GM12878 (cell line): ENCODE results near the gene METTL16.

Source experiments
- CTCF ChIP-seq, 3 experiments: IDR thresholded peaks in 2 of 3; conservative IDR thresholded peaks in 1 of 3; 2 replicates each; pipeline ENCODE4 v1.5.1; 2011; ENCODE audit warnings: low read depth in 3 of 3, low read length in 3 of 3, mild to moderate bottlenecking in 3 of 3, control low read depth in 2 of 3, moderate library complexity in 2 of 3, inconsistent platforms in 1 of 3, mixed read lengths in 1 of 3; ENCODE audit not compliant: control insufficient read depth in 2 of 3, insufficient read depth in 1 of 3; ENCODE audit errors: extremely low read depth in 1 of 3
- ELK1 ChIP-seq: IDR thresholded peaks from 2 replicates; pipeline ENCODE4 v1.6.1; 2012; ENCODE audit warnings: low read depth, low read length, improper control_type of control experiment
- MAX ChIP-seq: IDR thresholded peaks from 2 replicates; pipeline ENCODE4 v1.6.1; 2012; ENCODE audit warnings: low read depth, low read length, improper control_type of control experiment
- NRF1 ChIP-seq: conservative IDR thresholded peaks from 2 replicates; pipeline ENCODE4 v1.6.1; 2011; ENCODE audit warnings: mild to moderate bottlenecking, low read depth, low read length, improper control_type of control experiment
- POLR2A ChIP-seq: IDR thresholded peaks from 2 replicates; pipeline ENCODE4 v1.6.1; 2011; ENCODE audit warnings: low read depth, mild to moderate bottlenecking, low read length
- RCOR1 ChIP-seq: conservative IDR thresholded peaks from 2 replicates; pipeline ENCODE4 v1.6.1; 2012; ENCODE audit warnings: low read depth, low read length, improper control_type of control experiment
- SMC3 ChIP-seq: IDR thresholded peaks from 2 replicates; pipeline ENCODE4 v1.6.1; 2011; ENCODE audit warnings: low read length, improper control_type of control experiment, borderline replicate concordance
- SRF ChIP-seq, 2 experiments: IDR thresholded peaks; 2 replicates each; pipeline ENCODE4 v1.6.1; 2011; ENCODE audit warnings: low read depth in 2 of 2, low read length in 2 of 2, mild to moderate bottlenecking in 1 of 2, moderate library complexity in 1 of 2
- USF2 ChIP-seq: IDR thresholded peaks from 2 replicates; pipeline ENCODE4 v1.6.1; 2011; ENCODE audit warnings: low read depth, low read length, improper control_type of control experiment, borderline replicate concordance
- ZBTB11 ChIP-seq: fragments of 450-650 bp; formaldehyde crosslinking; IDR thresholded peaks from 2 replicates; pipeline ENCODE4 v1.5.0; 2022; ENCODE audit warnings: mild to moderate bottlenecking, missing genetic modification characterization
- ZNF274 ChIP-seq: IDR thresholded peaks from one replicate; pipeline ENCODE4 v1.8.0; 2011; ENCODE audit not compliant: insufficient read length, insufficient read depth

GRCh38 chr17:2459917-2460271, 51.8 kb downstream of the METTL16 start:
- TF ChIP-seq SRF (IDR thresholded peaks at IDR 0.05; ENCODE audit: low read depth in 2 of 2, low read length in 2 of 2): no peak
- TF ChIP-seq ELK1: no peak
- no peak for TF ChIP-seq NRF1
- TF ChIP-seq POLR2A: no peak
- TF ChIP-seq CTCF (IDR thresholded peaks at IDR 0.05 in 2 of 3, conservative IDR thresholded peaks at IDR 0.05 in 1 of 3; ENCODE audit: control insufficient read depth in 2 of 3, extremely low read depth in 1 of 3, insufficient read depth in 1 of 3, low read depth in 3 of 3, low read length in 3 of 3): no peak
- TF ChIP-seq USF2: no peak
- TF ChIP-seq SMC3: no peak
- no peak for TF ChIP-seq ZBTB11 (CRISPR knock-in tag)
- TF ChIP-seq ZNF274: no peak
- no peak for TF ChIP-seq RCOR1
- no peak for TF ChIP-seq MAX
